NCI-H2171 (cell line): ENCODE results near the gene KMT2E.

ENCODE experiments used
- DNase-seq: peaks from one replicate; lab custom pipeline; 2025; lab: John Stamatoyannopoulos, UW

The KMT2E gene

GRCh38 chr7:105079348-105079747 lies 65.3 kb downstream of the KMT2E start:
- no peak for DNase-seq

DNA sequence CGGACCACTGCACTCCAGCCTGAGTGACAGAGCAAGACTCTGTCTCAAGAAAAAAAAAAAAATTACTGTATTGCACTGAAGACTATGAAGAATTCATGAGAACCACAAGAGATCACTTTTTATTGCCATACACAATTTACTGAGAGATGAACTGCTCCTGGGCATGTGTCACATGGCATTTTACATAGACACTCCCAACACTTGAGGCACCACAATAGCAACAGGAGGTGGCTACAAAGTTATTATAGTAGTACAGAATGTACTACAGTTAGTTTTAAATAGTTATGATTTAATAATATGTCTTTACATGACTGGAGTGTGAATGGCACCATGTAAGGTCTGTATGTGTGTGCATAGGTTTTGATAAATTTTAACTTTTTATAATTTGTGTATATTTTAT lies 70.6 kb downstream of the KMT2E start:
- DNase-seq, result no peak

- DNase-seq, result no peak
Observed at GRCh38 chr7:105086850-105087249, 72.8 kb downstream of the KMT2E start.

- DNase-seq, result no peak
Observed at GRCh38 chr7:105087981-105088380, 74.0 kb downstream of the KMT2E start.

DNA sequence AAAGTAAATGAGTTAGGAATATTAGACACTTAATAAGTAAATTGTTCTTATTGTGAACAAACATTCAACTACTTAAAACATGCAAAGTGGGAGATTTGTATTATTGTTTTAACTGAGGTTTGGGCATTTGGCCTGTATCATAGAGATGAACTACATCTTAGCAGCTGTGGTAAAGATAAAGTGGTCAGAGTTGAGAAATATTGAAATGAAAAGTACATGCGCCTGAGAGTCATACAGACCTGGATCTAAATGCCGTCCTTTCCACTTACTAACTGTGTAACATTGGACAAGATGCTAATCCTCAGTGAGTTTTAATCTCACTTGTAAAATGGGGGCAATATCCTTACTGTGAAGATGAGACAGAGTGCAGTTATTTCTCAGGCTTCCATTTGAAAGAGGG lies 74.5 kb downstream of the KMT2E start:
- DNase-seq, result no peak

- DNase-seq, result no peak
Observed at GRCh38 chr7:105094966-105095365, 81.0 kb downstream of the KMT2E start.

GRCh38 chr7:105096306-105096705 lies 82.3 kb downstream of the KMT2E start:
- no peak for DNase-seq

- no peak for DNase-seq
Observed at GRCh38 chr7:105097619-105098018, 83.6 kb downstream of the KMT2E start.

- no peak for DNase-seq
Observed at GRCh38 chr7:105098863-105099515, 85.0 kb downstream of the KMT2E start.

GRCh38 chr7:105101864-105102263 lies 87.9 kb downstream of the KMT2E start:
- DNase-seq, result no peak

GRCh38 chr7:105102557-105103352 lies 88.8 kb downstream of the KMT2E start:
- DNase-seq, result no peak

DNA sequence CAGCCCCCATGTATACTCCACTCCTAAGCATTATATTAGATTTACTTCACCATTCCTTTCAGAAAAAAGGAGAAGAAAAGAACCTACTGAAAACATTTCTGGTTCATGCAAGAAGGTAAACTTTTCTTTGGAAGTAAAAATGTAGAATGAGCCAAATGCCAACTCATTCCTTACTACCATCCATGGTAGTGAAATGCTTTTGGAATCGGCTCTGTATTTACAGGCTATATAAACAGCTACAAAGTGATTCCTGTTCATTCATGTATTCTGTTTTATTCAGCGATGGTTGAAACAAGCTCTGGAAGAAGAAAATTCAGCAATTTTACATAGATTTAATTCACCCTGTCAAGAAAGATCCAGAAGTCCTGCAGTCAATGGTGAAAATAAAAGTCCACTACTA lies 91.6 kb downstream of the KMT2E start:
- no peak for DNase-seq

GRCh38 chr7:105106473-105106872 lies 92.5 kb downstream of the KMT2E start:
- DNase-seq, result no peak

GRCh38 chr7:105107458-105107857 lies 93.5 kb downstream of the KMT2E start:
- no peak for DNase-seq

GRCh38 chr7:105112440-105113418 lies 98.7 kb downstream of the KMT2E start:
- no peak for DNase-seq

GRCh38 chr7:105118612-105119600 lies 104.9 kb downstream of the KMT2E start:
- no peak for DNase-seq

- DNase-seq, result no peak
Observed at GRCh38 chr7:105122619-105123018, 108.6 kb downstream of the KMT2E start.

DNA sequence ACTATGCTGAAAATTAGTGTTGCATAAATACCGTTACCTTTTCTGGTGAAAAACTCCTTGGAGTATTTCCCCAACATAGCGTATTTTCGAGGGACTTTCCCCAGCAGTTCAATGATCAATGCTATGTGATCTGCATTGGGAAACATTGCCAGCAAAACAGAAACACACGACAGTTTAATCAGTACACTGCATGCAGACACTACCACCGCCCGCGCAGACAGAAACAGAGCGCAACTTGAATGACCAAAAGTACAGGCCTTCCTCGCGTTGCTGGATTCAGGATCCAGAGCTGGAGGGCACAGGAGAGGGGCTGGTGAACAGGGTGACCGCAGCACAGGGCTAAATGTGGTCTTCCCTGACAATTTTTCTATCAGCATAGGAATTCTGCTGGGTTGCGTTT lies 111.7 kb downstream of the KMT2E start:
- DNase-seq, result no peak

- DNase-seq, result no peak
Observed at GRCh38 chr7:105126436-105126975, 112.5 kb downstream of the KMT2E start.

DNA sequence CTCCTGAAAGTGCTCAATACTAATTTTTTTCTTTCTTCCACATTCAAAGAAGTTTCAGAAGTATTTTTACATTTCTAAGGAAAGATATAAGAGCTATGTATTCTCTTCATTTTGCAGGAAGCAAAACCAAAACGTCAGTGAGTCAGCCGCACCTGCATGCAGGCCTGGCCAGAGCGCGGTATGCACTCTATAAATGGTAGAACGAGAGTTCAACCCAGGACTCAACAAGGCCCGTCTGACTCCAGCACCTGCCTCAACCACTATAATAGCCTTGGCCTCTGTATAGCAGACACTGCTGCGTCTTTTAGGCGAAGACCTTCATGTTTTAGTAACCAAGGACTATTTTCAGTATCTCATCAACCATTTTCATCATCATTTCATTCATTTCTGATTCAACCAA lies 113.2 kb downstream of the KMT2E start:
- no peak for DNase-seq

DNA sequence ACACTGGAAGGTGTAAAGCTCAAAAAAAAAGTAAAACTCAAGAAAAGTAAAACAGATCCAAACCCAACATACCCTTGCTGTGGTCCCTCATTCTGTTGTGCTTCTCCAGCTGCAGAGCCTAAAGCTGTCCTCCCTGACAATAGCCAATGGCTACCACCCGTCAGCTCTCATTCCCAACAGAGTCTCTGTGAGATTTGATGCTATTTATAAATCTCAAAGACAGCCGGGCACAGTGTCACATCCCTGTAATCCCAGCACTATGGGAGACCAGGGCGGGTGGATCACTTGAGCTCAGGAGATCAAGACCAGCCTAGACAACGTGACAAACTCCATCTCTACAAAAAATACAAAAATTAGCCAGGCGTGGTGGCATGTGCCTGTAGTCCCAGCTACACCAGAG lies 116.0 kb downstream of the KMT2E start:
- DNase-seq, result no peak
